HFF-Myc (cell line): ENCODE measurements around the gene RPL10.

Source experiments
- DNase-seq: peaks from one replicate; pipeline ENCODE4 v3.0.0-alpha.2; 2011; ENCODE audit warnings: low read depth; ENCODE audit errors: extremely low read depth
- H3K4me3 ChIP-seq: replicated peaks from 2 replicates; pipeline ENCODE4 v1.5.1; 2011; ENCODE audit warnings: low read depth, mild to moderate bottlenecking, control low read depth, low read length
- TF ChIP-seq, protein P1 (sequence below): IDR thresholded peaks from 2 replicates; pipeline ENCODE4 v1.5.1; 2012; ENCODE audit warnings: mild to moderate bottlenecking, low read depth, low read length, control low read depth; ENCODE audit errors: missing control alignments

Gene RPL10

GRCh38 chrX:154428176-154429171 is 30.3 kb downstream of the RPL10 start, which contains the start of gene ATP6AP1:
TSS of gene ATP6AP1 (plus strand) at chrX:154428677. CDS start at chrX:154428693, 16 bp downstream.
- DNase-seq = peak; percentile 78
- H3K4me3 ChIP-seq = peak within 1 kb of the TSS; percentile 58
- TF ChIP-seq, protein P1, sequence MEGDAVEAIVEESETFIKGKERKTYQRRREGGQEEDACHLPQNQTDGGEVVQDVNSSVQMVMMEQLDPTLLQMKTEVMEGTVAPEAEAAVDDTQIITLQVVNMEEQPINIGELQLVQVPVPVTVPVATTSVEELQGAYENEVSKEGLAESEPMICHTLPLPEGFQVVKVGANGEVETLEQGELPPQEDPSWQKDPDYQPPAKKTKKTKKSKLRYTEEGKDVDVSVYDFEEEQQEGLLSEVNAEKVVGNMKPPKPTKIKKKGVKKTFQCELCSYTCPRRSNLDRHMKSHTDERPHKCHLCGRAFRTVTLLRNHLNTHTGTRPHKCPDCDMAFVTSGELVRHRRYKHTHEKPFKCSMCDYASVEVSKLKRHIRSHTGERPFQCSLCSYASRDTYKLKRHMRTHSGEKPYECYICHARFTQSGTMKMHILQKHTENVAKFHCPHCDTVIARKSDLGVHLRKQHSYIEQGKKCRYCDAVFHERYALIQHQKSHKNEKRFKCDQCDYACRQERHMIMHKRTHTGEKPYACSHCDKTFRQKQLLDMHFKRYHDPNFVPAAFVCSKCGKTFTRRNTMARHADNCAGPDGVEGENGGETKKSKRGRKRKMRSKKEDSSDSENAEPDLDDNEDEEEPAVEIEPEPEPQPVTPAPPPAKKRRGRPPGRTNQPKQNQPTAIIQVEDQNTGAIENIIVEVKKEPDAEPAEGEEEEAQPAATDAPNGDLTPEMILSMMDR = no peak

GRCh38 chrX:154429711-154430110 is 31.5 kb downstream of the RPL10 start:
- TF ChIP-seq, protein P1 = no peak
- peak overlapping the region; percentile 58 for H3K4me3 ChIP-seq
- DNase-seq = no peak

DNA sequence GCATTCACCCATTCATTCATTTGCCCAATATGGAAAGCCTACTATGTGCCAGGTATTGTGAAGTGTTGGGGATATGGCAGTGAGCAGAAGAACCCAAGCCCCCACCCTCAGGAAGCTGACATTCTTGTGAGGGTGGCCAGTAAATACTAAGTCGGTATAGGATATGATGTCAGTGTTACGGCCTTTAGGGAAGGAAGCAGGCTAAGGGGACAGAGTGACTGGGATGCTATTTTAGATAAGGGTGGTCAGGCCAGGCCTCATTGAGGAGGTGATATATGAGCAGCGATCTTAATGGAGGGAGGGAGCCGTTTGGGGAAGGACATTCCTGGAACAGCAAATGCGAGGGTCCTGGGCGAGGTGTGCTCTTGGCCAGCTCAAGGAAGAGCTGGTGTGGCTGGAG is 32.3 kb downstream of the RPL10 start:
- H3K4me3 ChIP-seq = no peak overlapping the region
- TF ChIP-seq, protein P1 = no peak
- no peak for DNase-seq

- TF ChIP-seq, protein P1 = no peak
- no peak overlapping the region for H3K4me3 ChIP-seq
- DNase-seq = no peak
These were observed 32.7 kb downstream of the RPL10 start for GRCh38 chrX:154430916-154431315.

DNA sequence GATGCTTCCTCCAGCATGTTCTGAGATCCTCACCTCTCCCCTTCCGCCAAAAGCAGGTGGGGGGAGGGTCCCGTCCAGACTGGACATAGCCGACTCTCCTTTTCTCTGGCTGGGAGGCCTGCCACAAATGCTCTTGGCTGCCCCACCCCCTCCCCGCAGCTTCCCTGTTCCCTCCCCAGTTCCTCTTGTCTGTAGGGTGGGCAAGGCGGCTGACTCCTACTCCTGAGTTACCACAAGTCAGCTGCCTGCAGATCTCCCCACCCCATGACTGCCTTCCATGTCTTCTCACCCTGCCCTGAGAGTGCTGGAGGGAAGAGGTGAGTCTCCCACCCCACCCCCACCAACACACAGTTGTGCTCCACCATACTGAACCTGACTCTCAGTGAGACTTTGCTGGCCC is 33.2 kb downstream of the RPL10 start:
- no peak for DNase-seq
- no peak overlapping the region for H3K4me3 ChIP-seq
- TF ChIP-seq, protein P1 = no peak

- TF ChIP-seq, protein P1 = no peak
- DNase-seq = no peak
- no peak overlapping the region for H3K4me3 ChIP-seq
These were observed 34.0 kb downstream of the RPL10 start for GRCh38 chrX:154432210-154432609.
